ENCODE results near the gene NPR1.

- TF ChIP-seq, protein P1, sequence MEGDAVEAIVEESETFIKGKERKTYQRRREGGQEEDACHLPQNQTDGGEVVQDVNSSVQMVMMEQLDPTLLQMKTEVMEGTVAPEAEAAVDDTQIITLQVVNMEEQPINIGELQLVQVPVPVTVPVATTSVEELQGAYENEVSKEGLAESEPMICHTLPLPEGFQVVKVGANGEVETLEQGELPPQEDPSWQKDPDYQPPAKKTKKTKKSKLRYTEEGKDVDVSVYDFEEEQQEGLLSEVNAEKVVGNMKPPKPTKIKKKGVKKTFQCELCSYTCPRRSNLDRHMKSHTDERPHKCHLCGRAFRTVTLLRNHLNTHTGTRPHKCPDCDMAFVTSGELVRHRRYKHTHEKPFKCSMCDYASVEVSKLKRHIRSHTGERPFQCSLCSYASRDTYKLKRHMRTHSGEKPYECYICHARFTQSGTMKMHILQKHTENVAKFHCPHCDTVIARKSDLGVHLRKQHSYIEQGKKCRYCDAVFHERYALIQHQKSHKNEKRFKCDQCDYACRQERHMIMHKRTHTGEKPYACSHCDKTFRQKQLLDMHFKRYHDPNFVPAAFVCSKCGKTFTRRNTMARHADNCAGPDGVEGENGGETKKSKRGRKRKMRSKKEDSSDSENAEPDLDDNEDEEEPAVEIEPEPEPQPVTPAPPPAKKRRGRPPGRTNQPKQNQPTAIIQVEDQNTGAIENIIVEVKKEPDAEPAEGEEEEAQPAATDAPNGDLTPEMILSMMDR (IDR thresholded peaks at IDR 0.05; ENCODE audit: extremely low read depth in 1 of 2, insufficient read depth in 1 of 2, low read depth in 1 of 2, low read length in 2 of 2) = no peak
- TF ChIP-seq POLR2A (IDR thresholded peaks at IDR 0.05; ENCODE audit: low read depth, low read length) = no peak
- no peak for TF ChIP-seq EZH2 (IDR thresholded peaks at IDR 0.05; ENCODE audit: borderline replicate concordance, low read depth, low read length, severe bottlenecking)
- no peak for TF ChIP-seq POLR2AphosphoS5 (IDR thresholded peaks at IDR 0.05; ENCODE audit: insufficient read depth, low read depth, low read length)
- no peak for TF ChIP-seq GATA2 (IDR thresholded peaks at IDR 0.05; ENCODE audit: insufficient read depth, insufficient read length, low read depth, low read length)
- no peak for TF ChIP-seq MYC (IDR thresholded peaks at IDR 0.05; ENCODE audit: low read depth, low read length)
- TF ChIP-seq, protein P2, sequence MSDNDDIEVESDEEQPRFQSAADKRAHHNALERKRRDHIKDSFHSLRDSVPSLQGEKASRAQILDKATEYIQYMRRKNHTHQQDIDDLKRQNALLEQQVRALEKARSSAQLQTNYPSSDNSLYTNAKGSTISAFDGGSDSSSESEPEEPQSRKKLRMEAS (IDR thresholded peaks at IDR 0.05; ENCODE audit: insufficient read depth, insufficient read length) = no peak
- no peak for TF ChIP-seq JUN (IDR thresholded peaks at IDR 0.05; ENCODE audit: borderline replicate concordance, insufficient read depth, insufficient read length, low read depth)
- TF ChIP-seq FOS (IDR thresholded peaks at IDR 0.05; ENCODE audit: borderline replicate concordance, insufficient read depth, low read length) = no peak
Observed at GRCh38 chr1:153685544-153686340, 7.3 kb downstream of the NPR1 start.
